Vagina (tissue), 2 donors: Measurements from ENCODE around the gene STT3B.

Source experiments
- CTCF ChIP-seq, 3 experiments: fragments of 450-650 bp in 2 of 3; fragments of 200-600 bp in 1 of 3; sonication (generic) in 1 of 3; IDR thresholded peaks; one replicate each; pipeline ENCODE4 v1.5.1; 2017 to 2019; ENCODE audit warnings: antibody characterized with exemption in 3 of 3, mild to moderate bottlenecking in 2 of 3, moderate library complexity in 2 of 3
- POLR2A ChIP-seq, 2 donors: fragments of 450-650 bp; IDR thresholded peaks; one replicate each; pipeline ENCODE4 v1.6.1; 2017; ENCODE audit warnings: antibody characterized with exemption in 2 of 2, mild to moderate bottlenecking in 2 of 2, moderate library complexity in 2 of 2

- TF ChIP-seq CTCF (IDR thresholded peaks at IDR 0.05): no peak
- no peak for TF ChIP-seq POLR2A (IDR thresholded peaks at IDR 0.05)
Measured at GRCh38 chr3:31533169-31534064, 692 bp downstream of the STT3B start.
